Glomerular visceral epithelial cell (primary cell): ENCODE results near the gene EIF1AD.
A peak's percentile ranks its signal among the peaks of the same experiment; 100 is the strongest.
"Not testable (repeated sequence)": the region's sequence is repeated elsewhere in the genome, so short reads cannot be mapped to it uniquely, and the experiment has no call there.

Experiments
- DNase-seq: peaks from one replicate; pipeline ENCODE4 v3.0.0-alpha.2; 2016; ENCODE audit errors: extremely low spot score

Gene EIF1AD

GRCh38 chr11:66022401-66023185 is 20.6 kb upstream of the EIF1AD start:
- DNase-seq = peak; percentile 67

- DNase-seq = peak; percentile 86
Measured at GRCh38 chr11:66020618-66021357, 18.8 kb upstream of the EIF1AD start.

- no peak for DNase-seq
Measured at GRCh38 chr11:66020212-66020611, 18.3 kb upstream of the EIF1AD start.

DNA sequence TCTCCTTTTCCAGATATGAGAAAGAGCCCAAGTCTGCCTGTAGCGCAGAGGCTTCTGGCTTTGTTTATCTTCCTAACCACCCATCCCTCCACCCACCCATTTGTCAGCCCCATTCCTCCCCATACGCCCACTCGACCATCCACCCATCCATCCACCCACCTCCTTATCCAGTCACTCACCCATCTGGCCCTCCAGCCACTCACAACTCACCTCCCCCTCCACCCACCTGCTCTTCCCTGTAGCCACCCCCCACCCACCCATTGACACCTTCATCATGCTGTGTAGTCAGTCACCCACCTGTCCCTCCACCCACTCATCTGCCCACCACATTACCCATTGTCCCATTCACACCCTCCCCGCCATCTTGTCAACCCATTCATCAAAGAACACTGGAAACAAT is 15.4 kb upstream of the EIF1AD start:
- no peak for DNase-seq

DNA sequence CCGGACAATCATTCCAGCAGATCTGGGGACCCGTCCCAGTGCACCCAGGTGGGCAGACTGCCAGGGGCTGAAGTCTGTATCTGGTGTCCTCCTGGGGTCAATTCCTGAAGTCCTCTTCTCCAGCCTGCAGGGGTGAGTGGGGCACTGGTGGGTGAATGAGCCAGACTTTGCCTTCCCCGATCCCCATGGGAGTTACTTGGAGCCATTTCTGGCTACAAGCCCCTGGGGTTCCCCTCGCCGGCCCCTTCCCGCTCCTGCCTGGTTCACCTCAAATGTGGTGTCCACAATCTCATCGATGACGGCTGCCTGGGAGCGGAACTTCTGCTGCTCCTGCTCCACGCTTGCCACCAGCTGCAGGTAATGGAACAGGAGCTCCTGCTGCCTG is 14.8 kb upstream of the EIF1AD start:
- no peak for DNase-seq

DNA sequence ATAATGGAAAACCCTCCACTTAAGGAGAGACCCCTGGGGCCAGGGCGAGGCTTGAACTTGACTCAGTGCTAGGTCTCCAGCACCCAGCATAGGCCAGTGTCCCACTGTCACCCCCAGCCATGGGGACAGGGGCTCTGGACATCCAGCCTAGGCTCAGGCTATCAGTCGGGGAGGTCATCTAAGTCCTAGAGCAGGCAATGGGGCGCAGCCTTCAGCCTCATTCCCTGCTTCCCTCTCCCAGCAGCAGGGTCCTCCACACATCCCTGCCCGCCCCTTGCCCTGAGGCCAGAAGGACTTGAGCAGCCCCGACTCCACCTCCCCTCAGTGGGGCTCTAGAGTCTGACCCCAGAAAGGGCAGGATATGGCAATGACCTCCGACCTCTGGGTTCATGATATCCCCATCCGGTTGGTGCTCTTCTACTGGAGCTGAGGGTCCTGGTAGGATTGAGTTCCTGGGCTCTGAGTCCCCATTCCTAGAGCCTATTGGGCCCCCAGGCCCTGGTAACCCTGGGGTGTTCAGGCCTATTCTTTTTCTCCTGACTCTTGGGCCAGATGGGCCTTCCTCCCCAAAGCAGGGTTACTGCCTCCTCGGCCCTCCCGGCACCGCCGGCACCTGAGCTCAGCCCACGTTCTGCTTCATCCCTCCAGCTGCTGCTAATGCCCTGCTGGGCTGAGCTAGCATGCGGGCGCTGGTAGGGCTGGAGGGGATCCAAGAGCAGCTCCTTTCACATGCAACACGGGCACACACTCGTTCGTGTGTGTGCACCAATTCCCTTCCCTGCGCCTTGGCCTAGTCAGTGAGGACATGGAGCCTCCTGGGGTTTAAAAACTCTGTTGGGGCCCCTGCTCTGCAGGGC is 14.2 kb upstream of the EIF1AD start:
- DNase-seq = no peak

DNA sequence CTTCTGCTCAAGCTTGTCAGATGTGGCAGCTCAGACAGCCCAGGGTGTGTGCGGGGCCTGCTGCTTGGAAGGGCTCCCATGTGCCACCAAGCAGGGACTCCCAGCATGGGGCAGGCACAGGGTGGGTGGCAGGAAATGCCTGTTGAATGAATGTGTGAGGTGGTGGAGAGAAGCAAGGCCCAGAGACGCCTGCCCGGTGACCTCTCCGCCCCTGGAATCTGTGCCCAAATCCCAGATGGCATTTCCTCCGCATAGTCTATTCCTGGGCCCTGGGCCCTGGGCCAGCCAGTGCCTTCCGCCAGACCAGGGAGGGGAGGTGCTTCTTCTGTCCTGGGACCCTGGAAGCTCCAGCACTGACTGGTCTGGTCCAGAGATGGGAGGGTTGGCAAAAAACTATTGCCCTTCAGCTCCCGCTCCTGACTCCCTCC is 13.5 kb upstream of the EIF1AD start:
- DNase-seq = peak; percentile 71

DNA sequence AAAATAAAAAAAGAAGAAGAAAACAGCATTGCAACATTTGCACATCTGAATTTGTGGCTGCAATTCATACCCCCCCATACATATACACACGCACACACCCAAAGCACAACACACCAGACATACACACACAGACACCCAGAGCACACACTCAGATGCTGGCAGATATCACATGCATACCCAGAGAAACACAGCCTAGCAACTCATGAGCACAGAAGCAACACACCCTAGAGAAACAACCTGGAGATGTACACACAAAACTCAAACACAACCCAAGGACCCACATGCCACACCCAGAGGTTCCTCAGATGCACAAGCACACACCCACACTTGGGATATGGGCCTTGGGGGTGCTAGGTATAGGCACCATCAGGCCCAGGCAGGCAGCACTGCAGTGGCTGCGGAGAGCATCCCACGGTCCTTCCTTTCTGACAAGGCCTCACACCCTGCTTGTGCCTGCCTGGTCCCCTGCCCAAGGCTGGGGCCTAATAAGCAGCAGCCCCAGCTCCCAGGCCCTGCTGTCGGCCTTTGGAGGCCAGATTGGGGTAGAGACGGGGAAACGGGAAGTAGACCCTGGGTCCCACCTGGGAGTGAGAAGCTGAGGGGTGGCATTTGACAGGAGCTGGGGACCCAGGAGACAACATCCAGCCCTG is 13.0 kb upstream of the EIF1AD start:
- no peak for DNase-seq

- DNase-seq = no peak
Measured at GRCh38 chr11:66013762-66014100, 11.8 kb upstream of the EIF1AD start.

DNA sequence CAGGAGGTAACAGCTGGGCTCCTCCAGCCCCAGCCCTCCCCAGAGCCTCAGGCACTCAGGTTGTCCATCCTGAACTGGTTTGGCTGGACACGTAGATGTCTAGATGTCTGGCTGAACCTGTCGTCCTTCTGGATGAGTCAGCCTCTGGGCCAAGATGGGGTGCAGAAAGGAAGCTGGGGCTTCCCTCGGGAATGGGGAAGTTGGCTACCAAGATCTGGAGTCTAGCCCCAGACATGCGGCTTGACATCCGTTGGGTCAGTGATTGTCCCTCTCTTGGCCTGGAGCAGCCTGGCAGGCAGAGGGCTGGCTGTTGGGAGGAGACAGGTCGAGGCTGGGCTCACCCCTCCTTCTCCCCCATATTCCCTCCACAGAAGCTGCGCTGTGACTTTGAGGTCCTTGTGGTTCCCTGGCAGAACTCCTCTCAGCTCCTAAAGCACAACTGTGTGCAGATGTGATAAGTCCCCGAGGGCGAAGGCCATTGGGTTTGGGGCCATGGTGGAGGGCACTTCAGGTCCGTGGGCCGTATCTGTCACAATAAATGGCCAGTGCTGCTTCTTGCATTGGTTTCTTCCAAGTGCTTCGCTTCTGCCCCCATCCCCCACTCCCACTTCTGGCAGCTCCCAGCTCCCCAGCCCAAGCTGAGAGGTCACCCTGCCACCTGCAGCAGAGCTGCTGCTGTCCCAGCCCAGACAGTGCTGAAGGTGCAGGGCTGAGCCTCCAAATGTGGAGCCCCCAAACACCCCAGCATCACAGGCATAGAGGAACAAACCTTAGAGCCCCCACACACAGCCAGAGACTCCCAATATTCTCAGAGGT is 11.2 kb upstream of the EIF1AD start:
- DNase-seq = peak; percentile 23

DNA sequence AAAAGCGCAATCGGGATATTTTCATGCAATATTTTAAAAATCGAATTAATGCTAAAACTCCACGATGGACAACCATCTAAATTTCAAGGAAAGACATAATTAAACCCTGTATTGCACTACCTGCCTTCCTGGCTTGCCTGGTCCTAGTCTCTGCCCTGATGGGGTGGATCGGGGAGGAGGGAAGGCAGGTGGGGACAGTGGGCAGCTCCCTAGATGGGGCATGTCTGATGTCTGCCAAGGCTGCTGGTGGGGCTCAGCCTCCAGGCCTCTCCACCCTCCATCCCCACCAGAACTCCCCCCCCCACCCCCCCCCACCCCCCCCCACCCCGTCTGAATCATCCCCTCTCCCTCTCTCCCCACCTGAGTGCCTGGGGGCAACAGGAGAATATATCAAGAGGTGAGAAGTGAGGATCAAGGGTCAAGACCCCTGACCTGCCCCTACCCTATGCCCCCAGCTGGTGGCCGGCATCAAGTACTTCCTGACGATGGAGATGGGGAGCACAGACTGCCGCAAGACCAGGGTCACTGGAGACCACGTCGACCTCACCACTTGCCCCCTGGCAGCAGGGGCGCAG is 10.5 kb upstream of the EIF1AD start:
- no peak for DNase-seq

- no peak for DNase-seq
Measured at GRCh38 chr11:66011785-66012303, 9.9 kb upstream of the EIF1AD start, which contains the start of gene CST6. Gene CST6, plus strand, starts transcription at chr11:66012008. Its CDS starts 37 bp downstream, at chr11:66012045.

GRCh38 chr11:66011239-66011784 is 9.4 kb upstream of the EIF1AD start:
- DNase-seq = peak; percentile 81

GRCh38 chr11:66010036-66010435 is 8.1 kb upstream of the EIF1AD start:
- DNase-seq = not testable (repeated sequence)

GRCh38 chr11:66008468-66009101 is 6.6 kb upstream of the EIF1AD start:
- peak; percentile 64 for DNase-seq

DNA sequence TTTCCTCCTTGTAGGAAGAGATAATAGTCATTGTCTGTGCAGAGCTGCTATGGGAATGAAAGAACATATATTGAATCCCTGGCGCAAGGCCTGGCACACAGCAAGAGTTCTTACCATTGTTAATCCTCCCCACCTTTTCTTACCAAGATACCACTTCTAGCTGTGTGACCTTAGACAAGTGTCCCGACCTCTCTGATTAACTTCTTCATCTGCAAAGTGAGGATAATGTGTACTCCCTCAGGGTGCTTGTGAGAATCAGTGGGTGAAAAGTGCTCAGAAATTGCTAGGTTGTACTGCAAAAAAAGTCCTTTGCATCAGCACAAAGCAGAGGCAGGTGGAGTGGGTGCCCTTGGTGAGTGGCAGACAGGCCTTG is 6.1 kb upstream of the EIF1AD start:
- no peak for DNase-seq

DNA sequence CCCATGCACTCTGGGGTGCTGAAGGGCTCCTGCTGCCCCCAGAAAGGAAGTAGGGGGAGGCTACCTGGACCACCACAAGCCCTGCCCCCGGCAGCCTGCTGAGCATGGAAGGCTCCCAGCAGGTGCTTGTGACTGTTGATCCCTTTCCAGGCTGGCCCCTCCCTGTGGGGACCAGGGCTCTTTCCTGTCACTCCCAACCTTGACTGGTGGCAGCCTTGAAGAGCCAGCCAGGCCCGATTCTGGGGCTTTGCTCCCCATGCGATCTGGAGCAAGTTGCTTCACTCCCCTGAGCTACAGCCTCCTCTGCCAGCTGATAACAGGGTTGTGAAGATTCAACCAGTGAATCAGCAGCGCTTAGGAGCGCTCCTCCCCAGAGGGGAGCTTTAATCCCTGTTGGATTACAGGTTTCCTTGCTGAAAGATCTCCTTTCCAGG is 5.3 kb upstream of the EIF1AD start:
- DNase-seq = no peak

DNA sequence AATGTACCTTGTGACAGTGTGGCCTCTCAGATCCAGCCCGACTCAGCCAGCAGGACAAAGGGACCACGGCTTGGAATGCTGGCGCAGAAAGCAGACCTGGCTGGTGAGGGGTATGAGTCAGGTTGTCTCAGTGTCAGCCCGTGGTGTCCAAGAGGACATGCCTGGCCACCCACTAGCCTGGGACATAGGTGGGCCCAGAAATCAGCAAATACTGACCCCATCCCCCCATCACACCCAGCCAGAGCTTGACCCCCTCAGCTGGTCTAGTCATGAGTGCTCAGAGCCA is 4.9 kb upstream of the EIF1AD start:
- no peak for DNase-seq

- no peak for DNase-seq
Measured at GRCh38 chr11:66006134-66006890, 4.4 kb upstream of the EIF1AD start.
